ENCODE measurements around the gene LEMD1.

LEMD1 gene

GRCh38 chr1:205332015-205332791 lies 89.7 kb downstream of the LEMD1 start:
- no peak for TF ChIP-seq CTCF (IDR thresholded peaks at IDR 0.05; ENCODE audit: insufficient read depth, low read length, poor library complexity, severe bottlenecking)
- no peak for DNase-seq (ENCODE audit: extremely low read depth, insufficient read length)
- Histone ChIP-seq H3K36me3 (ENCODE audit: control insufficient read depth, insufficient read depth, low read length) (no peaks in the 10 kb centered on the region), H3K27me3 (replicated peaks; ENCODE audit: control insufficient read depth, insufficient read depth, low read length) (no peaks in the 10 kb centered on the region; the same call in 1 of the 2 replicates), H3K4me3 (replicated peaks; ENCODE audit: low read depth, low read length) (no peak overlapping the region)
